PC-9 (cell line): ENCODE measurements around the gene PKN2. TPM values are rescaled to one million over a fixed set of nuclear protein-coding genes. Genes with fewer than 3 reads are reported as not detected.

ENCODE experiments used
- BruUV-seq: library from RNA; stranded (reverse); fragments of 400-500 nt; replicated peaks from 2 replicates; lab custom pipeline; 2021; lab: Mats Ljungman, UMichigan
- CTCF ChIA-PET: fragments of 300-600 bp; sonication (Branson Sonifier 250); formaldehyde crosslinking; loops from one replicate; lab custom pipeline; 2022; ENCODE audit warnings: antibody characterized with exemption; lab: Charles Lee
- POLR2A ChIA-PET: fragments of 300-600 bp; sonication (Branson Sonifier 250); formaldehyde crosslinking; loops from one replicate; lab custom pipeline; 2022; ENCODE audit warnings: antibody characterized with exemption; ENCODE audit not compliant: unreplicated experiment; lab: Charles Lee
- DNase-seq, 2 experiments: peaks; one replicate each; pipeline versions ENCODE4 v3.0.0 to v3.0.0-alpha.2; 2015 to 2022; ENCODE audit warnings: mixed read lengths in 1 of 2
- H2AFZ ChIP-seq: fragments of 200-600 bp; sonication (generic); 2 replicates; pipeline ENCODE4 v1.8.1; 2017; ENCODE audit warnings: antibody characterized with exemption
- H3F3A ChIP-seq: fragments of 200-600 bp; sonication (generic); 2 replicates; pipeline ENCODE4 v1.8.1; 2017; ENCODE audit warnings: antibody characterized with exemption, mild to moderate bottlenecking, low read depth; ENCODE audit not compliant: insufficient read depth
- H3K27ac ChIP-seq: fragments of 200-600 bp; sonication (generic); 2 replicates; pipeline ENCODE4 v1.6.1; 2016; ENCODE audit warnings: mixed run types
- H3K27me3 ChIP-seq: fragments of 200-600 bp; sonication (generic); 2 replicates; pipeline ENCODE4 v1.6.1; 2016; ENCODE audit warnings: low read depth, mixed run types; ENCODE audit not compliant: insufficient read depth
- H3K36me3 ChIP-seq: fragments of 200-600 bp; sonication (generic); 2 replicates; pipeline ENCODE4 v1.6.1; 2016; ENCODE audit warnings: low read depth, mixed run types
- H3K4me1 ChIP-seq: fragments of 200-600 bp; sonication (generic); replicated peaks from 2 replicates; pipeline ENCODE4 v1.6.1; 2016; ENCODE audit warnings: mixed run types; ENCODE audit not compliant: insufficient read depth
- H3K4me2 ChIP-seq: fragments of 200-600 bp; sonication (generic); 2 replicates; pipeline ENCODE4 v1.6.1; 2017; ENCODE audit warnings: mixed run types
- H3K4me3 ChIP-seq: fragments of 200-600 bp; sonication (generic); 2 replicates; pipeline ENCODE4 v1.6.1; 2016; ENCODE audit warnings: mixed run types
- H3K79me2 ChIP-seq: fragments of 200-600 bp; sonication (generic); 2 replicates; pipeline ENCODE4 v1.6.1; 2017; ENCODE audit warnings: low read depth, mixed run types
- H3K9me2 ChIP-seq: fragments of 200-600 bp; sonication (generic); 2 replicates; pipeline ENCODE4 v1.8.1; 2017; ENCODE audit warnings: mild to moderate bottlenecking; ENCODE audit not compliant: insufficient read depth
- H3K9me3 ChIP-seq: fragments of 200-600 bp; sonication (generic); 2 replicates; pipeline ENCODE4 v1.8.1; 2016; ENCODE audit warnings: low read depth; ENCODE audit not compliant: insufficient read depth
- H4K20me1 ChIP-seq: fragments of 200-600 bp; sonication (generic); 2 replicates; pipeline ENCODE4 v1.8.1; 2017; ENCODE audit not compliant: insufficient read depth
- EZH2 ChIP-seq: fragments of 200-600 bp; sonication (generic); IDR thresholded peaks from 2 replicates; pipeline ENCODE4 v1.8.0; 2017; ENCODE audit warnings: antibody characterized with exemption, low read depth
- intact Hi-C: fragments of 100-400 bp; cut with micrococcal nuclease; formaldehyde crosslinking; loops from one replicate; pipeline ENCODE4 v1.10.0; 2022; ENCODE audit not compliant: unreplicated experiment
- total RNA-seq: library from RNA; stranded (reverse); gene quantifications from 2 replicates; pipeline ENCODE4 v1.2.3, GENCODE V29; 2021
- TF ChIP-seq, protein P1 (sequence below): fragments of 200-600 bp; sonication (generic); conservative IDR thresholded peaks from 2 replicates; pipeline ENCODE4 v1.6.1; 2017; ENCODE audit warnings: mixed run types, antibody characterized with exemption, mild to moderate bottlenecking, moderate library complexity

PKN2 gene
- total RNA-seq, 1 experiment from 2014 or later = 79.3 TPM

DNA sequence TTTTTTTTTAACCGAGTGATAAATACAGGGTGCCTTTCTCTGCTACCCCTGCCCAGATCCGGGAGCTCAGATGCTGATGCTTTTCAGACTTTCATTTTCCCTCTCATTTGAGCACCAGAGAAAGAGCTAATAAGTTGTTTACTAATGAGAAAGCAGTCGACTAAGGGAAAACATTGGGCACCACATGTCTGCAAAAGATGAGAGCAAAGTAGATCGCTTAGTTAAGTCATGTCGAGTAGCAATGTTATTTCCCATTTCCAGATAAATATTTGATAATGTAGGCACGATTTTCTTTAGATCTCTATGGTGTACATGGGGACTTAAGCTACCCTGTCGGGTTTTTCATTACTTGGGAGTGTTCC, 1.2 kb downstream of the PKN2 start:
- no peaks in the 10 kb centered on the region for H3K9me3 ChIP-seq
- peaks cover 30% of the 10 kb centered on the region; the same call in 1 of the 2 replicates for H4K20me1 ChIP-seq
- ChIA-PET CTCF (interaction anchor here (0.7 to 1.2 kb wide), 5 partner anchors 16 to 1289 kb away, joined by 3 to 5 read pairs (median 4); no protein-coding TSS in a partner anchor), POLR2A (interaction anchor here (0.6 kb wide), 3 partner anchors 10 to 204 kb away, joined by 3 to 5 read pairs (median 3); no protein-coding TSS in a partner anchor)
- TF ChIP-seq EZH2 = no peak
- TF ChIP-seq, protein P1, sequence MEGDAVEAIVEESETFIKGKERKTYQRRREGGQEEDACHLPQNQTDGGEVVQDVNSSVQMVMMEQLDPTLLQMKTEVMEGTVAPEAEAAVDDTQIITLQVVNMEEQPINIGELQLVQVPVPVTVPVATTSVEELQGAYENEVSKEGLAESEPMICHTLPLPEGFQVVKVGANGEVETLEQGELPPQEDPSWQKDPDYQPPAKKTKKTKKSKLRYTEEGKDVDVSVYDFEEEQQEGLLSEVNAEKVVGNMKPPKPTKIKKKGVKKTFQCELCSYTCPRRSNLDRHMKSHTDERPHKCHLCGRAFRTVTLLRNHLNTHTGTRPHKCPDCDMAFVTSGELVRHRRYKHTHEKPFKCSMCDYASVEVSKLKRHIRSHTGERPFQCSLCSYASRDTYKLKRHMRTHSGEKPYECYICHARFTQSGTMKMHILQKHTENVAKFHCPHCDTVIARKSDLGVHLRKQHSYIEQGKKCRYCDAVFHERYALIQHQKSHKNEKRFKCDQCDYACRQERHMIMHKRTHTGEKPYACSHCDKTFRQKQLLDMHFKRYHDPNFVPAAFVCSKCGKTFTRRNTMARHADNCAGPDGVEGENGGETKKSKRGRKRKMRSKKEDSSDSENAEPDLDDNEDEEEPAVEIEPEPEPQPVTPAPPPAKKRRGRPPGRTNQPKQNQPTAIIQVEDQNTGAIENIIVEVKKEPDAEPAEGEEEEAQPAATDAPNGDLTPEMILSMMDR = no peak
- H3F3A ChIP-seq = peaks cover 36% of the 10 kb centered on the region
- intact Hi-C loops = no loop called here
- peak overlapping the region; percentile 90 for H3K27ac ChIP-seq
- no peaks in the 10 kb centered on the region for H3K27me3 ChIP-seq
- peaks cover 10% of the 10 kb centered on the region; the same call in 1 of the 2 replicates for H3K36me3 ChIP-seq
- DNase-seq = no peak
- H3K9me2 ChIP-seq = no peaks in the 10 kb centered on the region
- TSS peak; percentile 42 for BruUV-seq
- H3K79me2 ChIP-seq = peaks cover 74% of the 10 kb centered on the region
- peak overlapping the region; percentile 94 for H2AFZ ChIP-seq
- H3K4me3 ChIP-seq = peak overlapping the region; percentile 98
- H3K4me1 ChIP-seq = peaks cover 42% of the 10 kb centered on the region
- peak overlapping the region; percentile 89 for H3K4me2 ChIP-seq

DNA sequence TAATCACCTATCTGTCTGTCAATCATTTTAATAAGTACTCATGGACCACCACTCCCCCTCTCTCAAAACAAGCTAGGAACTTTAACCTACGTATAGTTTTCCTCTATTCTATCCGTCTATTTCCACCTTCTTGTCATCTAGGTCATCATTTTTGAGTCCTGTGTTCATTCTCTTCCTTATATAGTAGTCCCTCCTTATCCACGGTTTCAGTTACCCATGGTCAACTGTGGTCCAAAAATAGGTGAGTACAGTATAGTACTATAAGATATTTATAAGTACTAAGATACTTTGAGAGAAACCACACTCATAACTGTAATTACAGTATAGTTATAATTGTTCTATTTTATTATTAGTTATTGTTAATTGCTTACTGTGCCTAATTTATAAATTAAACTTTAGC, 7.5 kb downstream of the PKN2 start:
- Histone ChIP-seq H3K27me3 (no peaks in the 10 kb centered on the region), H3K9me3 (no peaks in the 10 kb centered on the region), H3K36me3 (peaks cover 42% of the 10 kb centered on the region), H4K20me1 (peaks cover 32% of the 10 kb centered on the region), H3K9me2 (no peaks in the 10 kb centered on the region), H3K4me2 (no peak overlapping the region), H2AFZ (no peak overlapping the region), H3K79me2 (peaks cover 98% of the 10 kb centered on the region), H3K4me1 (peaks cover 24% of the 10 kb centered on the region), H3K4me3 (no peak overlapping the region), H3F3A (0 out of 2 replicates have a peak, but pooled peaks cover 4% of the 10 kb centered on the region), H3K27ac (no peak overlapping the region)
- ChIA-PET CTCF (no interaction called here), POLR2A (no interaction called here)
- DNase-seq = no peak
- intact Hi-C loops = no loop called here
- BruUV-seq = no TSS peak
- TF ChIP-seq EZH2 = no peak
- TF ChIP-seq, protein P1 = no peak

DNA sequence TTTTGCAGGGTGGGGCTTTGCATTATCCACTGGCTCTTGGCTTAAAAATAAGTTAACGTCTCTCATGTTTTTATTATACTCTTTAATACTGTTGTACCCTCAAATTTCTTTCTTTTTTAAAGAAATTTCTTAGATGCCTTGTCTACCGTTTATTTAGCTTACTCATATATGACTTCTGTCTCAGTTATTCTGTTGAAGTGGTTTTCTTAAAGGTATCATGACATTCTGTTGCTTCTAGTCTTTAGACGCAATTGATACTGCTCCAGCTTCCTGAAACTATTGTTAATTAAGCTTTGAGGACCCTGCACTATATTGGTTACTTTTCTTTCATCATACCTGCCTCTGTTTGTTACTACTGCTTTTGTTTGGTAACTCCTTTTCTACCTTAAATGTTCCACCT, 11.7 kb downstream of the PKN2 start:
- BruUV-seq = no TSS peak
- no peak for TF ChIP-seq EZH2
- TF ChIP-seq, protein P1 = no peak
- H3K4me1 ChIP-seq = peaks cover 21% of the 10 kb centered on the region
- H4K20me1 ChIP-seq = peaks cover 27% of the 10 kb centered on the region
- H3K9me3 ChIP-seq = no peaks in the 10 kb centered on the region
- H3K27me3 ChIP-seq = no peaks in the 10 kb centered on the region
- peaks cover 33% of the 10 kb centered on the region for H3K36me3 ChIP-seq
- H3K4me2 ChIP-seq = no peak overlapping the region
- no peaks in the 10 kb centered on the region for H3K9me2 ChIP-seq
- no peak overlapping the region for H3K4me3 ChIP-seq
- H3K27ac ChIP-seq = no peak overlapping the region
- no peak overlapping the region for H2AFZ ChIP-seq
- ChIA-PET POLR2A (no interaction called here), CTCF (interaction anchor here (0.6 kb wide), 1 partner anchor 49 kb away, joined by 3 read pairs; no protein-coding TSS in a partner anchor)
- DNase-seq = no peak
- H3F3A ChIP-seq = peaks cover 12% of the 10 kb centered on the region
- intact Hi-C loops = no loop called here
- H3K79me2 ChIP-seq = peaks cover 97% of the 10 kb centered on the region
